Measurements from ENCODE around the gene SLC50A1. TPM values are rescaled to one million over a fixed set of nuclear protein-coding genes. Genes with fewer than 3 reads are reported as not detected.

Gene SLC50A1
- total RNA-seq, 1 donor from 2014 or later: 11.8 TPM

DNA sequence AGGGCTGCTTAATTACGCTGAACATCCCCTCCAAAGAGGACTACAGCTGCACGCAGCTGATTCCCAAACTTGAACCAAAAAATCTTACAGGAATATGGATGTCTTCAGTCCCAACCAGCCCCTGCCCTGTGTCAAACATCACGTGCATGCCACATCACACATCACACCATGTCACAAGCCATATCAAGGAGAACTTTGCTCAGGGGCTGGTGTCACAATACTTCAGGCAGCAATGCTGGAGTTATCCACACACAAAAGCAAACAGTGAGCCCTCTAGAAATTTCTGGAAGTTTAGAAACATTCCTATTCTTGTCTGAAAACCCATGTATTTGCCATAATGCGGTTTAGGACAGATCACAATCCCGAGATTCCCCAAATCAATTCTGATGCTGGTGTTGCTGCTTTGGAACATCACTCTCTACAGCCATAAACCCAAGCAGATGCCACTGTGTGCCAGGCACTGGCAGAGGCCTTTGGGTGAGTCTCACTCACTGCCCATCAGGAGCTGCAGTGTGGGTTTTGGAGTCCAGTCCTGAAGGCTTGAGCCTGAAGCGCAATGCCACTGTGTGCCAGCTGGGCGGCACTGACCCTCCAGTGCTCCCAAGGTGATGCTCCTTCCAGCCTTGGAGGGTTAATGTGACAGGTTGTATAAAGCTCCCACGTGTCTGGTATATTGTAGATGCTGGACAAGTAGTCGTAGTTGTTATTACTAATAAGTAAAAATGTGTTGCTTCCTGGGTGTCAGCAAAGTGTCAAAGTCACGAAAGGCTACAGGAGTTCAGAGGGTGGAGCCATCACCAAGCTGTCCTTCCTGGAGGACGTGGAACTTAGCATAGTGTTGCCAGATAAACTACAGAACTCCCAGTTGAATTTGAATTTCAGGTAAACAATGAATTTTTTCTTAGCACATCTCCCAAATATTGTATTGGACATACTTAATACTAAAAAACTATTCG lies 28.1 kb upstream of the SLC50A1 start:
- H3K4me3 ChIP-seq: no peak overlapping the region
- H3K27me3 ChIP-seq: no peaks in the 10 kb centered on the region
- H3K36me3 ChIP-seq: no peaks in the 10 kb centered on the region
- intact Hi-C loops (cut with DNase I): no loop called here
- H3K27ac ChIP-seq: no peak overlapping the region
- H3K9me3 ChIP-seq: no peaks in the 10 kb centered on the region
- no peak for DNase-seq (ENCODE audit: extremely low spot score in 2 of 2)
- H3K4me1 ChIP-seq: no peaks in the 10 kb centered on the region
- TF ChIP-seq POLR2AphosphoS5 (IDR thresholded peaks at IDR 0.05; ENCODE audit: insufficient read depth in 1 of 2, low read depth in 1 of 2): no peak
- TF ChIP-seq CTCF (IDR thresholded peaks at IDR 0.05): no peak
- TF ChIP-seq POLR2A (IDR thresholded peaks at IDR 0.05): no peak

DNA sequence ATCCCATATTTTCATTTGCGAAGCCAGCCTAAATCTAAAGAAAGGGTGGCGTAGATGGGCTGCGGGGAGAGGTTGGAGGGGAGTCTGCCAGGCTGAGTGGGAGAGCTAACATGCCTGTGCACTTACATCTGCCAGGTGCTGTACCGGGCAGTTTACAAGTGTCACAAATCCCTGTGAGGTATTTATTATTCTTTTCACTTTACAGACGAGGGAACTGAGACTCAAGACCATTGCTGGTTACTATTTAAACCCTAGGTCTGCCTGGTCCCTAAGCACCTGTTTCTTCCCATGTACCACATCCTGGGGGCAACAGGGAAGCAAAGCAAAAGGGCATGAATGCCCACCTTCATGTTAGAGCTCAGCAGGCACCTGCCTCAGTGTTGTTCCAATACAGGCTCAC lies 27.4 kb upstream of the SLC50A1 start:
- Histone ChIP-seq H3K4me1 (no peaks in the 10 kb centered on the region), H3K27ac (no peak overlapping the region), H3K9me3 (no peaks in the 10 kb centered on the region), H3K4me3 (no peak overlapping the region), H3K27me3 (no peaks in the 10 kb centered on the region), H3K36me3 (no peaks in the 10 kb centered on the region)
- DNase-seq (ENCODE audit: extremely low spot score in 2 of 2): no peak
- intact Hi-C loops (cut with DNase I): no loop called here
- TF ChIP-seq CTCF (IDR thresholded peaks at IDR 0.05): no peak
- no peak for TF ChIP-seq POLR2AphosphoS5 (IDR thresholded peaks at IDR 0.05; ENCODE audit: insufficient read depth in 1 of 2, low read depth in 1 of 2)

DNA sequence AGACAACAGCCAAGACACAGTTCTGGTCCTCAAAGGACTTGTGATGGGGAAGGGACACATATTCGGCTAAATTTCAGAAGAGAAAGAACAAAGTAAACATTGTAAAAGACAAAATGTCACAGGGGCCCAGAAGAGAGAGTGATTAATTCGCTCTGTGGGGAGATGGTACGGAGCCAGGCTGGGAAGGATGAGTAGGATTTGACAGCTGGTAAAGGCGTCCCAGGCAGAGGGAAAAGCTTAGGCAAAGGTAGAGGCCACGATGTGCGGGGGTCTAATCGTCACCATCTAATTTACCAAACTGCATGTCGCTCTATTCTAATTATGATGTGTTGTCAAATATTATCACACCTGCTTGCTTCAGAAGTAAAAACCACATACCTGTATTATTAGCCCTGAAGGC lies 25.3 kb upstream of the SLC50A1 start:
- Histone ChIP-seq H3K9me3 (no peaks in the 10 kb centered on the region), H3K4me3 (no peak overlapping the region), H3K27me3 (no peaks in the 10 kb centered on the region), H3K36me3 (no peaks in the 10 kb centered on the region), H3K4me1 (no peaks in the 10 kb centered on the region), H3K27ac (no peak overlapping the region)
- intact Hi-C loops (cut with DNase I): no loop called here
- TF ChIP-seq POLR2A (IDR thresholded peaks at IDR 0.05): no peak
- TF ChIP-seq POLR2AphosphoS5 (IDR thresholded peaks at IDR 0.05; ENCODE audit: insufficient read depth in 1 of 2, low read depth in 1 of 2): no peak
- DNase-seq (ENCODE audit: extremely low spot score in 2 of 2): no peak

GRCh38 chr1:155110826-155111225 lies 24.8 kb upstream of the SLC50A1 start:
- H3K36me3 ChIP-seq: no peaks in the 10 kb centered on the region
- TF ChIP-seq CTCF (IDR thresholded peaks at IDR 0.05) (no peak), POLR2AphosphoS5 (IDR thresholded peaks at IDR 0.05; ENCODE audit: insufficient read depth in 1 of 2, low read depth in 1 of 2) (no peak), POLR2A (IDR thresholded peaks at IDR 0.05) (no peak)
- H3K4me1 ChIP-seq: no peaks in the 10 kb centered on the region
- no peaks in the 10 kb centered on the region for H3K27me3 ChIP-seq
- no peak overlapping the region for H3K4me3 ChIP-seq
- no peak for DNase-seq (ENCODE audit: extremely low spot score in 2 of 2)
- no peak overlapping the region for H3K27ac ChIP-seq
- no peaks in the 10 kb centered on the region for H3K9me3 ChIP-seq
- intact Hi-C loops (cut with DNase I): no loop called here

- H3K9me3 ChIP-seq: no peaks in the 10 kb centered on the region
- no peak for DNase-seq (ENCODE audit: extremely low spot score in 2 of 2)
- no peaks in the 10 kb centered on the region for H3K27me3 ChIP-seq
- TF ChIP-seq POLR2AphosphoS5 (IDR thresholded peaks at IDR 0.05; ENCODE audit: insufficient read depth in 1 of 2, low read depth in 1 of 2) (no peak), CTCF (IDR thresholded peaks at IDR 0.05) (no peak), POLR2A (IDR thresholded peaks at IDR 0.05) (no peak)
- no peak overlapping the region for H3K4me3 ChIP-seq
- H3K27ac ChIP-seq: no peak overlapping the region
- no peaks in the 10 kb centered on the region for H3K36me3 ChIP-seq
- intact Hi-C loops (cut with DNase I): no loop called here
- no peaks in the 10 kb centered on the region for H3K4me1 ChIP-seq
Measured at GRCh38 chr1:155113450-155113980, 22.1 kb upstream of the SLC50A1 start.
